Karpas-422 (cell line): Measurements from ENCODE around the gene PHKA2. TPM values are rescaled to one million over a fixed set of nuclear protein-coding genes. Genes with fewer than 3 reads are reported as not detected.

Source experiments
- DNase-seq: peaks from one replicate; pipeline ENCODE4 v3.0.0-alpha.2; 2015
- H2AFZ ChIP-seq: fragments of 200-600 bp; sonication (generic); 2 replicates; pipeline ENCODE4 v1.6.1; 2014; ENCODE audit warnings: antibody characterized with exemption, low read length, mixed read lengths
- H3K27ac ChIP-seq: fragments of 200-600 bp; sonication (generic); 2 replicates; pipeline ENCODE4 v1.5.1; 2014; ENCODE audit warnings: mild to moderate bottlenecking, low read length, moderate library complexity
- H3K27me3 ChIP-seq: fragments of 200-600 bp; sonication (generic); 2 replicates; pipeline ENCODE4 v1.6.1; 2014; ENCODE audit warnings: low read length, mixed read lengths
- H3K36me3 ChIP-seq: fragments of 200-600 bp; sonication (generic); 2 replicates; pipeline ENCODE4 v1.6.1; 2014; ENCODE audit warnings: low read length, mixed read lengths; ENCODE audit not compliant: insufficient read depth
- H3K4me1 ChIP-seq: fragments of 200-600 bp; sonication (generic); 2 replicates; pipeline ENCODE4 v1.6.1; 2014; ENCODE audit warnings: mild to moderate bottlenecking, low read length, mixed read lengths
- H3K4me2 ChIP-seq: fragments of 200-600 bp; sonication (generic); 2 replicates; pipeline ENCODE4 v1.6.1; 2014; ENCODE audit warnings: low read length, low read depth, mild to moderate bottlenecking; ENCODE audit not compliant: poor library complexity, severe bottlenecking
- H3K4me3 ChIP-seq: fragments of 200-600 bp; sonication (generic); 2 replicates; pipeline ENCODE4 v1.5.1; 2014; ENCODE audit warnings: mild to moderate bottlenecking, antibody characterized with exemption, low read length, mixed read lengths
- H3K79me2 ChIP-seq: fragments of 200-600 bp; sonication (generic); 2 replicates; pipeline ENCODE4 v1.6.1; 2014; ENCODE audit warnings: mild to moderate bottlenecking, low read length, mixed read lengths
- H3K9ac ChIP-seq: fragments of 200-600 bp; sonication (generic); 2 replicates; pipeline ENCODE4 v1.6.0; 2014; ENCODE audit warnings: low read length
- H3K9me2 ChIP-seq: fragments of 200-600 bp; sonication (generic), shearing (Covaris generic); replicated peaks from 2 replicates; pipeline ENCODE4 v1.6.0; 2014; ENCODE audit warnings: mild to moderate bottlenecking, low read length, moderate library complexity; ENCODE audit not compliant: insufficient read depth
- H3K9me3 ChIP-seq: fragments of 300-700, 200-600 bp; sonication (generic); 2 replicates; pipeline ENCODE4 v1.6.1; 2014; ENCODE audit warnings: low read length, mixed read lengths
- H4K20me1 ChIP-seq: fragments of 200-600 bp; sonication (generic); 2 replicates; pipeline ENCODE4 v1.6.1; 2014; ENCODE audit warnings: mild to moderate bottlenecking, antibody characterized with exemption, low read length, low read depth; ENCODE audit not compliant: insufficient read depth
- total RNA-seq: library from RNA; depleted of rRNA; stranded (reverse); fragments of >200 nt; shearing (Covaris generic); gene quantifications from 2 replicates; pipeline ENCODE4 v1.2.3, GENCODE V29; 2014; ENCODE audit warnings: low replicate concordance

PHKA2 gene
- total RNA-seq, 1 experiment from 2014 or later = 50.7 TPM

DNA sequence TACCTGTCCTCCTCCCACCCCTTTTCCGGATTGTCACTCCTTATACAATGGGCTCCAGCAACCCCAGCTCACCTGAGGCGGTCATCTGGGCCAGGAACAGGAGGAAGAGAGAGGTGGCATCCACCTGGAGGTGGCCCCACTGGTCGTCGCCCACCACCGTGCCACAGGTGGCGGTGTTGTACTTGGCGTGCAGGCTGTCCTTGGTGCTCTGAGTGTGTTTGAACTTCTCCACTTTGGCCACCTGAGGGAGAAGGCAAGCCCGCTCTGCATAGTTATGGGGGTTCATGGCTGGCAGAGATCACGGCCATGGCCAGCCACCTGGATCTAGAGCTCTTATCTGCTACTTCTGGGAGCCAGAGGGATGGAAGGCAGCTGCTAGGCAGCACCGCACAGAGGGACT, 32.9 kb downstream of the PHKA2 start:
- Histone ChIP-seq H3K27me3 (no peaks in the 10 kb centered on the region), H2AFZ (no peak overlapping the region), H3K36me3 (no peaks in the 10 kb centered on the region), H3K4me3 (no peak overlapping the region), H3K4me2 (no peak overlapping the region), H3K9me2 (no peaks in the 10 kb centered on the region), H3K27ac (no peak overlapping the region), H3K79me2 (peaks cover 15% of the 10 kb centered on the region), H3K4me1 (no peaks in the 10 kb centered on the region), H3K9ac (no peak overlapping the region), H3K9me3 (no peaks in the 10 kb centered on the region), H4K20me1 (0 out of 2 replicates have a peak, but pooled peaks cover 4% of the 10 kb centered on the region)
- peak; percentile 66 for DNase-seq

DNA sequence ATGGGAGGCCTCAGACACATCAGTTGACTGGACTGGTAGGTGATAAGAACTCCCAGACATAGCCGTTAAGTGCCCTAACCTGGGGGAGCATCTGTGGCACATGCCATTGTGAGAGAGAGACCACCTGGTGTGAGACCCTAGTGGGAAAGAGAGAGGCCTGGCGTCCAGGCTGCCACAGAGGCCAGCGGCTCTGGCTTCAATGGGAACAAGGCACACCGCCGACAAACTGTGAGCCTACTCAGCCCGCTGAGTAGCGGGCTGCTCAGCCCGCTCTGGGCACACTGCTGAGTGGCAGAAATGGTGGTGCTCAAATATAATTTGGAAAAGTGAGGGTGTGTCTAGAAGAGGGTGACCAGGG, 34.0 kb downstream of the PHKA2 start:
- no peaks in the 10 kb centered on the region for H3K27me3 ChIP-seq
- no peaks in the 10 kb centered on the region for H3K4me1 ChIP-seq
- H3K9me2 ChIP-seq = no peaks in the 10 kb centered on the region
- H4K20me1 ChIP-seq = no peaks in the 10 kb centered on the region
- no peak overlapping the region for H3K4me2 ChIP-seq
- H3K79me2 ChIP-seq = peaks cover 6% of the 10 kb centered on the region
- no peak overlapping the region for H3K9ac ChIP-seq
- no peaks in the 10 kb centered on the region for H3K36me3 ChIP-seq
- DNase-seq = no peak
- H2AFZ ChIP-seq = no peak overlapping the region
- H3K4me3 ChIP-seq = no peak overlapping the region
- H3K27ac ChIP-seq = no peak overlapping the region
- no peaks in the 10 kb centered on the region for H3K9me3 ChIP-seq

DNA sequence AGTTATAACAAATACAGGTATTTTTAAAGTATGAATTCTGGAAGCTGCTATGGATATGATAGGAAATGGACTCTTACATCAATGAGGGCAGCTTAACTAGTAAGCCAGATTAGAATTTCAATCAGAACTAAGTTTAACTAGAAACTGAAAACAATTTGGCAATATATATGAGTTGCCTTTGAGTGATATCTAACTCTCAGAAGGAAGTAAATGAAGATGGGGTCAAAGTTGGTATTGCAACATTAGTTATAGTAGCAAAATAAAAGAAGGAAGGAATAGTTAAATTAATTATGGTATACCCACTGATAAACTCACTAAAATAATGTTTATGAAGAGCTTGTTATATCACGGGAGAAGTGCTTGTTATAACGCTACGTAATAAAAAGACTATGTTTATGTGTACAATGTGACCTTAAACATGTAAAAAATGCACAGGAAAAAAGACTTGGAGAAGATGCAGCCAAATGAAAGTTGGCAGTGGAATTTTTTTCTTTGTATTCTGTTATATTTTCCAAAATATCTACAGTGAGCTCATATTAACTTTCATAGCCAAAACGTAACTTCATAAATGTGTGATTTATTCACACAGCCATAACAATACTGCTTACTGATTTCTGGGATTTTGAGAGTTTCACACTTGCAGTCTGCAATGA, 34.5 kb downstream of the PHKA2 start:
- H3K4me2 ChIP-seq = no peak overlapping the region
- DNase-seq = no peak
- H3K9ac ChIP-seq = no peak overlapping the region
- H3K4me1 ChIP-seq = no peaks in the 10 kb centered on the region
- no peaks in the 10 kb centered on the region for H3K27me3 ChIP-seq
- H3K4me3 ChIP-seq = no peak overlapping the region
- no peak overlapping the region for H3K27ac ChIP-seq
- no peaks in the 10 kb centered on the region for H3K36me3 ChIP-seq
- no peaks in the 10 kb centered on the region for H3K9me3 ChIP-seq
- peaks cover under 1% of the 10 kb centered on the region; the same call in 1 of the 2 replicates for H3K79me2 ChIP-seq
- no peak overlapping the region for H2AFZ ChIP-seq
- H4K20me1 ChIP-seq = no peaks in the 10 kb centered on the region
- no peaks in the 10 kb centered on the region for H3K9me2 ChIP-seq

DNA sequence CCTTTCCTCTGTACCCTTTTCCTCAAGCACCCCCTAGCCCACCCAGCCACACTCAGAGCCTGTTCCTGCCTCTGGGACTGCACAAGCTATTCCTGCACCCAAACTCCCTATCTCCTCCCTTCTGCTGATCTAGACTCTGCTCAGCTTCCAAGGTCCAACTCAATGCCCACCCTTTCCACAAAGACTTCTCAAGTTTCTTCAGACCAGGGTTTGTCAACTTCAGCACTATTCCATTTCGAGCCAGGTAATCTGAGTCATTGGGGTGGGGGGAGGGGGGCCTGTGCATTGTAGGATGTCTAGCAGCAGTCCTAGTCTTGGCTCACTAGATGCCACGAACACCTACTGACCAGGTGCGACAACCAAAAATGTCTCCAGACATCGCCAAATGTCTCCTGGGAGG, 37.3 kb downstream of the PHKA2 start:
- H3K9me3 ChIP-seq = no peaks in the 10 kb centered on the region
- no peaks in the 10 kb centered on the region for H3K27me3 ChIP-seq
- no peak for DNase-seq
- no peak overlapping the region for H3K4me2 ChIP-seq
- H3K9me2 ChIP-seq = no peaks in the 10 kb centered on the region
- H3K4me3 ChIP-seq = no peak overlapping the region
- H3K27ac ChIP-seq = no peak overlapping the region
- no peaks in the 10 kb centered on the region for H3K4me1 ChIP-seq
- H3K9ac ChIP-seq = no peak overlapping the region
- no peaks in the 10 kb centered on the region for H3K79me2 ChIP-seq
- H2AFZ ChIP-seq = no peak overlapping the region
- H4K20me1 ChIP-seq = no peaks in the 10 kb centered on the region
- no peaks in the 10 kb centered on the region for H3K36me3 ChIP-seq

DNA sequence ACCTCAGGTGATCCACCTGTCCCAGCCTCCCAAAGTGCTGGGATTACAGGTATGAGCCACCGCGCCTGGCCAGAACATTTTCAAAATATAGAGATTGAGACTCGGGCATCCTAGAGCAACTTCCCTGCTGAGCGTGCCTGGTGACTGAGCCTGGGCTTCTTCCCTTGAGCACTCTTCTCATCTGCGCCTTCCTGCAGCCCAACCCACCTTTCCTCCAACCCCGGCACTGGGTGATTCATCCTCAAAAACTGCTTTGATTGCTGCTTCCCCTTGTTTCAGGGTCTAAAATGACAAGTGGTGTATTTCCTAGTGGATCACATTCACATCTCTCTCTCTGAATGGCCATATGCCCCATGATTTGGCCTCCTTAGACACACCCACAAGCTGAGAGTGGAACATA, 37.8 kb downstream of the PHKA2 start:
- no peaks in the 10 kb centered on the region for H3K9me2 ChIP-seq
- DNase-seq = no peak
- H2AFZ ChIP-seq = no peak overlapping the region
- no peaks in the 10 kb centered on the region for H4K20me1 ChIP-seq
- no peak overlapping the region for H3K27ac ChIP-seq
- H3K9me3 ChIP-seq = no peaks in the 10 kb centered on the region
- no peaks in the 10 kb centered on the region for H3K4me1 ChIP-seq
- H3K9ac ChIP-seq = no peak overlapping the region
- no peaks in the 10 kb centered on the region for H3K36me3 ChIP-seq
- no peak overlapping the region for H3K4me2 ChIP-seq
- no peaks in the 10 kb centered on the region for H3K79me2 ChIP-seq
- H3K4me3 ChIP-seq = no peak overlapping the region
- H3K27me3 ChIP-seq = no peaks in the 10 kb centered on the region

DNA sequence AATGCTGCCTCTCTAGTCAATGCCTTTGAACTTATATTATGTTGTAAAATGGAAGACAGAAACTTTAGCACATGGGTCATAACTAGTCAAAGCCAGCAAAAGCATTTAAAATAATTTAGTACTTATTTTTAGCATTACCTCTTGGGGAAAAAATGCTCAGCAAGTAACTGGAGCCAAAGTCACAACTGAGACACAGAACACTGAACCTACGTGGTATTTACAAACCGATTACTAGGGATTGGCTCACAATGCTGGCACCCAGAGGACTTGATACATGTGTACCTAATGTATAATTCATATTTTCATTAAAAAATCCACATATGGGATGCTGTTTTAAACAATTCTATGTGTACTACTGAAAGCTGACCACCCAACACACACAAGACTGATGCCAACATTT, 38.4 kb downstream of the PHKA2 start:
- Histone ChIP-seq H3K4me1 (no peaks in the 10 kb centered on the region), H3K27ac (no peak overlapping the region), H3K4me2 (no peak overlapping the region), H3K79me2 (no peaks in the 10 kb centered on the region), H3K36me3 (no peaks in the 10 kb centered on the region), H3K27me3 (no peaks in the 10 kb centered on the region), H4K20me1 (no peaks in the 10 kb centered on the region), H3K9me2 (no peaks in the 10 kb centered on the region), H3K9me3 (no peaks in the 10 kb centered on the region), H2AFZ (no peak overlapping the region), H3K4me3 (no peak overlapping the region), H3K9ac (no peak overlapping the region)
- DNase-seq = no peak

DNA sequence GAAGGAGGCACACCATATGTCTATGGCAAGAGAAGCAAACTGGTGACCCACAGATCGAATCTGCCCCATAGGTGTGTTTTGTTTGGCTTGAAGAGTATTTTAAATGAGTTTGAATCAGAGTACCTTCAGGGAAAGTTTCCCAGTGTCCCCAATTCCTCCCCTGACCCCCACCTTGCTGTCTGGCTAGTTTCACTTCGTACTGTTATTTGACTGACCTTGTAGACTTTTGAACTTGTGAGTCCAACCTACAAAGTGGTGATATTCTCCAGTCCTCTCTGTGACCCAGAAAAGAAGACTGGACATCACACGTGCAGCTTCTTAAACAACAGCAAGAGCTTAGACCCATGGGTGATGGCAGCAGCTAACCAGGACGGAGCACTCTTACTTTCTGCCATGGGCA, 39.4 kb downstream of the PHKA2 start:
- no peaks in the 10 kb centered on the region for H4K20me1 ChIP-seq
- H3K79me2 ChIP-seq = no peaks in the 10 kb centered on the region
- no peaks in the 10 kb centered on the region for H3K9me2 ChIP-seq
- no peak overlapping the region for H2AFZ ChIP-seq
- no peak overlapping the region for H3K9ac ChIP-seq
- no peak overlapping the region for H3K4me3 ChIP-seq
- no peaks in the 10 kb centered on the region for H3K9me3 ChIP-seq
- H3K36me3 ChIP-seq = no peaks in the 10 kb centered on the region
- no peak overlapping the region for H3K4me2 ChIP-seq
- no peaks in the 10 kb centered on the region for H3K4me1 ChIP-seq
- no peak overlapping the region for H3K27ac ChIP-seq
- no peak for DNase-seq
- no peaks in the 10 kb centered on the region for H3K27me3 ChIP-seq

DNA sequence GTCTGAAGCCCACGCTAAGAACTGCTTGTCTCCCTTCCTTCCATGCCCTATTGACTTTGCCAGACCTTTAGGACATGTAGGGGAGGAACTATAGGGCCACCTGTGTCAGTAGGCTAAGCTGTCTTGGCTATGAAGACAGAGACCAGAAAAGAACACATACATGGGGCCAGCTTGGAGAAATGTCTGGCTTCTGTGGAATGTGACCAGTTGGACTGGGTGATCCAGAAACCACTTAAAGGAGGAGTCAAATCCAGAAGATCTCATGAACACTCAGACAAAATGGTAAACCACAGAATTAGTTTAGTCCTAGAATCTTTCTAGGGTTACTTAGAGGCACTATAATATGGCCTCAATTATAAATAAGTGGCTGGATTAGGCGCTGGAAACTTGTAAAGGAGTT, 42.0 kb downstream of the PHKA2 start:
- no peak overlapping the region for H3K9ac ChIP-seq
- H3K27ac ChIP-seq = no peak overlapping the region
- H3K36me3 ChIP-seq = peaks cover 4% of the 10 kb centered on the region; the same call in 1 of the 2 replicates
- H3K4me1 ChIP-seq = no peaks in the 10 kb centered on the region
- H3K79me2 ChIP-seq = no peaks in the 10 kb centered on the region
- no peak overlapping the region for H3K4me2 ChIP-seq
- no peaks in the 10 kb centered on the region for H3K9me3 ChIP-seq
- DNase-seq = no peak
- no peaks in the 10 kb centered on the region for H3K9me2 ChIP-seq
- no peaks in the 10 kb centered on the region for H3K27me3 ChIP-seq
- H4K20me1 ChIP-seq = no peaks in the 10 kb centered on the region
- H2AFZ ChIP-seq = no peak overlapping the region
- H3K4me3 ChIP-seq = no peak overlapping the region

DNA sequence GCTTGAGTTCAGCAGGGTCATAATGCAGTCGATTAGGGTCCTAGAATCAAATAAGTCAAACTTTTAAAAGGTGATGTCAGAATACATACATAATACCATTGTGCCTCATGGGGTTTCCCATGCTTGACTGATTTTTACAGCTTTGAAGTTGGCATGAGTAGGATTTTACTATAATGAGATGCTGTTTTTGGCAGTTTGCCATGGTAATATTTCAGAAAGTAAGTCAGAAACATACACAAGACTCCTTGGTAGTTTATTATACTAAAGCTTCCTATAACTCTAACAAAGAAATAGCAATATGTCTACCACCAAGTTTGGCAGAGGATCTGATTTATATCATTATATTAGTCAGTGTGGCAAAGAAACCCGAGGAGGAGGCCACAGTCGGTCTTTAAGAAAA, 45.2 kb downstream of the PHKA2 start:
- Histone ChIP-seq H3K27me3 (no peaks in the 10 kb centered on the region), H3K9me2 (no peaks in the 10 kb centered on the region), H3K27ac (no peak overlapping the region), H2AFZ (no peak overlapping the region), H3K4me3 (no peak overlapping the region), H3K79me2 (no peaks in the 10 kb centered on the region), H3K9ac (no peak overlapping the region), H3K9me3 (no peaks in the 10 kb centered on the region), H3K4me2 (no peak overlapping the region), H3K4me1 (no peaks in the 10 kb centered on the region), H3K36me3 (peaks cover 4% of the 10 kb centered on the region; the same call in 1 of the 2 replicates), H4K20me1 (no peaks in the 10 kb centered on the region)
- no peak for DNase-seq
